ENCODE measurements around the gene SH3RF3. TPM values are rescaled to one million over a fixed set of nuclear protein-coding genes. Genes with fewer than 3 reads are reported as not detected.

Gene SH3RF3
- total RNA-seq, 4 donors from 2014 or later = 2.2 to 6.1 (median 4.2) TPM

DNA sequence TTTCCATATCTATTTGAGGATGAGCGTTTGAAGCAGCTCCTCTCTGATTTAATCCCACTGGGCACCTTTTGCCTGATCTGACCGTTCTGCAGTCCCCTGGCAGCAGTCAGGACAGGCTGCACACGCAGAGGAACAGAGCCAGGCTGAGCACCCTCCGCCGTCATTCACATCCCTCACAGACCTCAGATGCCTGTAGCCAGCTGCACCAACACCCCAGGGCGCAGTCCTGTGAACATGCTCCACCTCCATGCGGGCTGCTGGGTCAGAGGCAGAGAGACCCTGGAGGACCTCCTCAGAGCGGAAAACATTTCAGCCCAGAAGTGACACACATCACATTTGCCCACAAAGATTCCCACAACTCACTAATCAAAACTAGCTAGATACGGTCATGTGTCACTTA, 338.7 kb downstream of the SH3RF3 start:
- peak in 1 of 2 donors; percentile 52 for DNase-seq (ENCODE audit: low spot score in 2 of 2)
- Histone ChIP-seq H3K9me3 (no peaks in the 10 kb centered on the region), H3K27me3 (no peaks in the 10 kb centered on the region), H3K36me3 (no peaks in the 10 kb centered on the region), H3K27ac (no peak overlapping the region), H3K4me3 (no peak overlapping the region), H3K4me1 (peaks cover 43% of the 10 kb centered on the region)
- 62% methylated on average over 9 of the region's 9 CpGs for WGBS
- TF ChIP-seq, protein P1, sequence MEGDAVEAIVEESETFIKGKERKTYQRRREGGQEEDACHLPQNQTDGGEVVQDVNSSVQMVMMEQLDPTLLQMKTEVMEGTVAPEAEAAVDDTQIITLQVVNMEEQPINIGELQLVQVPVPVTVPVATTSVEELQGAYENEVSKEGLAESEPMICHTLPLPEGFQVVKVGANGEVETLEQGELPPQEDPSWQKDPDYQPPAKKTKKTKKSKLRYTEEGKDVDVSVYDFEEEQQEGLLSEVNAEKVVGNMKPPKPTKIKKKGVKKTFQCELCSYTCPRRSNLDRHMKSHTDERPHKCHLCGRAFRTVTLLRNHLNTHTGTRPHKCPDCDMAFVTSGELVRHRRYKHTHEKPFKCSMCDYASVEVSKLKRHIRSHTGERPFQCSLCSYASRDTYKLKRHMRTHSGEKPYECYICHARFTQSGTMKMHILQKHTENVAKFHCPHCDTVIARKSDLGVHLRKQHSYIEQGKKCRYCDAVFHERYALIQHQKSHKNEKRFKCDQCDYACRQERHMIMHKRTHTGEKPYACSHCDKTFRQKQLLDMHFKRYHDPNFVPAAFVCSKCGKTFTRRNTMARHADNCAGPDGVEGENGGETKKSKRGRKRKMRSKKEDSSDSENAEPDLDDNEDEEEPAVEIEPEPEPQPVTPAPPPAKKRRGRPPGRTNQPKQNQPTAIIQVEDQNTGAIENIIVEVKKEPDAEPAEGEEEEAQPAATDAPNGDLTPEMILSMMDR (IDR thresholded peaks at IDR 0.05) = no peak
- no peak for TF ChIP-seq POLR2A (IDR thresholded peaks at IDR 0.05)
- TF ChIP-seq EP300 (IDR thresholded peaks at IDR 0.05) = no peak
- no peak for TF ChIP-seq POLR2AphosphoS5 (IDR thresholded peaks at IDR 0.05)

DNA sequence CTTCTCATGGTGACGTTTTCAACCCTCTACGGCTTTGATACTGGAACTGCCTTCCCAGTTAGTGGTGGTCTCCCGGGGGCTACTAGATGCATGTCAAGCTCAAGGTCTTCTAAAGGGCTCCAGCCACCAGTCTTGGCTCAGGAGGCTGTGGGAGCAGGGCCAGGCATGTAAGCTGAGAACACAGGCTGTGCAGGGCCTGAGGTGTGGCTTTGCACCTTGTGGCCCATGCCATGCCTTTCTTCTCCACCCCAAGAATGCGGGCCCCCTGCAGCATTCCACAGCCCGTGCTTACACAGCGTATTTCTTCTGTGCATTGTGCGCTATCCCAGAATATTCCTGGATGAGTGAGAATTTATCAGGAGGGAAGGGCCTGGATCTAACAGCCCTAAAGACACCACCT, 339.9 kb downstream of the SH3RF3 start:
- WGBS = 75% methylated on average over 7 of the region's 7 CpGs
- TF ChIP-seq POLR2AphosphoS5 (IDR thresholded peaks at IDR 0.05) (no peak), EP300 (IDR thresholded peaks at IDR 0.05) (no peak), POLR2A (IDR thresholded peaks at IDR 0.05) (no peak)
- TF ChIP-seq, protein P1 (IDR thresholded peaks at IDR 0.05) = no peak
- Histone ChIP-seq H3K27ac (no peak overlapping the region), H3K4me1 (peaks cover 55% of the 10 kb centered on the region), H3K4me3 (no peak overlapping the region), H3K9me3 (no peaks in the 10 kb centered on the region), H3K27me3 (no peaks in the 10 kb centered on the region), H3K36me3 (no peaks in the 10 kb centered on the region)
- DNase-seq (ENCODE audit: low spot score in 2 of 2) = no peak

DNA sequence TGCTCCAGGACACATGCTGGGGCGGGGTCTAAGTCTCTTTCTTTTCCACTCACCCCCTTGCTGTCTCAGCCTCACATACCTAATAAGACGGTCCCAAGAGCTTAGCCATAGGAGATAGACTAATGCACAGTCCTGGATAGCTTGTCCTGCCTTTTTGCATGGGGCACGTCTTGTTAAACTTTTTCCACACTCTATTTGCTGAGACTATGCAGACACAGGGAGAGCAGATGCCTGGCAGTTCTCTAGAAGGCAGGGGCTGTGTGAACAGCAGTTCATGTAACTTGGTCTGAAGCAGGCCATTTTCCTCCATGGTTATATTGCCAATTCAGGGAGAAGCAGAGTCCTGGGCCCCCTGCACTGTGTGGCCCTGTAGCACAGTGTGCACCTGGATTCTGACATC, 342.7 kb downstream of the SH3RF3 start:
- no peak for DNase-seq (ENCODE audit: low spot score in 2 of 2)
- Histone ChIP-seq H3K4me1 (peaks cover 73% of the 10 kb centered on the region), H3K9me3 (no peaks in the 10 kb centered on the region), H3K27me3 (no peaks in the 10 kb centered on the region), H3K4me3 (no peak overlapping the region), H3K36me3 (no peaks in the 10 kb centered on the region), H3K27ac (no peak overlapping the region)
- TF ChIP-seq POLR2AphosphoS5 (IDR thresholded peaks at IDR 0.05) (no peak), EP300 (IDR thresholded peaks at IDR 0.05) (no peak), POLR2A (IDR thresholded peaks at IDR 0.05) (no peak)
- TF ChIP-seq, protein P1 (IDR thresholded peaks at IDR 0.05) = no peak
- 93% methylated on average over 3 of the region's 3 CpGs for WGBS

DNA sequence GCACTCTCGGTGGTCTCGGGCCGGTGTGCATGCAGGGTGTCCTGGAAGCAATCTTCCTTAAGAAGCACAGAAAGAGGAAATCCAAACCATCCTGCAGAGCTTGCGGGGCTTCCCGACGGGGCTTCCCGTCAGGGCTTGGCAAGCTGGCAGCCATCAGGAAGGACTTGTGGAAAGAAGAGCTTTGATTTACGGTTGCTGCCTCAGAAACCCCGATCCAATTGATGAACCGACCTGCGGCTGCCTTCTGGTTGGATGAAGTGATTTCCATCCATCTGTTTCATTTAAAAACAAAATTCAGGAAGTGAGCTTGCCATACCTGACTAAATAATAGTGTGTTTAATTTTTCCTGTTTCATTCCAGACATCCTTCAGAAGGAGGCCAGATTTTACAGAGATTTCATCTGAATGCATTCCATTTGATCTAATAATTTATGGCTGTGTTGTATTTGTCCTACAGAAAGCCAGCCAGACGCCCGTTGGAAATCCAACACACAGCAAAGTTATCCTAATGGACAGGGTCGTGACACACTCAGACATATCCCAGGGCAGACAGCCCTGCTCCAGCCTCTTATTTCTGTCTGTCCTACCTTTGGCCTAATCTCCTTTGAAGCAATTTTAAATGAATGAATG, 343.4 kb downstream of the SH3RF3 start:
- H3K36me3 ChIP-seq = no peaks in the 10 kb centered on the region
- TF ChIP-seq POLR2AphosphoS5 (IDR thresholded peaks at IDR 0.05) (no peak), EP300 (IDR thresholded peaks at IDR 0.05) (no peak), POLR2A (IDR thresholded peaks at IDR 0.05) (no peak)
- H3K4me3 ChIP-seq = no peak overlapping the region
- no peak overlapping the region for H3K27ac ChIP-seq
- DNase-seq (ENCODE audit: low spot score in 2 of 2) = no peak
- H3K9me3 ChIP-seq = no peaks in the 10 kb centered on the region
- peaks cover 71% of the 10 kb centered on the region for H3K4me1 ChIP-seq
- 51% methylated on average over 14 of the region's 14 CpGs for WGBS
- H3K27me3 ChIP-seq = no peaks in the 10 kb centered on the region

DNA sequence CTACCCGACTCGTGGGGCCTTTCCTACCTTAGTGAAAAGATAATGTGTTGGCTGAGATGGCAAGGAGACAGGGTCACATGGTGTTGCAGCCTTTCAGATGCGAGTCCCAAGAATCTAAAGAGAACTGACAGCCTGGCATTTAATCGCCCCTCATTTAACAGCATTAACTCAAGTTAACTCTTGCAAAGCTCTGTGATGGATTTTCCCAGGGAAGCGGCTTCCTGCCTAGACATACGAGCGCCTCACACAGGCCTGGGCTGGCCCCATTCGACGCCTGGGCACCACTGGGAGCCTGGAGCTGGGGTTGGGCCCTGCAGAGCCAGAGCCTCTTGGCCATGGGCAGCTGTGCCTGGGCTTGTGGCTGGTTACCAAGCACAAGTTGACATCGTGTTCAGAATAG, 344.0 kb downstream of the SH3RF3 start:
- no peak for DNase-seq (ENCODE audit: low spot score in 2 of 2)
- Histone ChIP-seq H3K4me3 (no peak overlapping the region), H3K27ac (no peak overlapping the region), H3K36me3 (no peaks in the 10 kb centered on the region), H3K27me3 (no peaks in the 10 kb centered on the region), H3K9me3 (no peaks in the 10 kb centered on the region), H3K4me1 (peaks cover 66% of the 10 kb centered on the region)
- WGBS = 74% methylated on average over 10 of the region's 10 CpGs
- TF ChIP-seq, protein P1 (IDR thresholded peaks at IDR 0.05) = no peak
